ENCODE measurements around the gene ZG16.

The ZG16 gene

DNA sequence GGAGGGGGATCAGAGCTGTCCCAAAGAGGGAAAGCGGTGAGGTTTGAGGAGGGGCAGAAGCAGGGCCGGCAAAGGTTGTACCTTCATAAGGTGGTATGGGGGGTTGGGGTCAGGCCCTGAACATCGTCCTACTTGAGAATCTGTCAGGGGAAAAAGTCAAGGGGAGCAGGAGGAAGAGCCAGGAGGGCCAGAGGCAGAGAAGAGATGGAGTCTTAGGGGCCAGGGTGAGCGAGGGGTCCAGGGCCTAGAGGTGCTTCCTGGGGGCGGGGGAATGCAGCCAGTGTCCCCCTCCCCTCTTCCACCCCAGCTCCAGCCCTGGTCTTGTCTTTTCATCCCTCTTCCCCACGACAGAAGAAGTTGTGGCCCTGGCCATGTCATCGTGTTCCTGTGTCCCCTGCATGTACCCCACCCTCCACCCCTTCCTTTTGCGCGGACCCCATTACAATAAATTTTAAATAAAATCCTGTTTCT is 32.7 kb downstream of the ZG16 start:
- no peak for DNase-seq

DNA sequence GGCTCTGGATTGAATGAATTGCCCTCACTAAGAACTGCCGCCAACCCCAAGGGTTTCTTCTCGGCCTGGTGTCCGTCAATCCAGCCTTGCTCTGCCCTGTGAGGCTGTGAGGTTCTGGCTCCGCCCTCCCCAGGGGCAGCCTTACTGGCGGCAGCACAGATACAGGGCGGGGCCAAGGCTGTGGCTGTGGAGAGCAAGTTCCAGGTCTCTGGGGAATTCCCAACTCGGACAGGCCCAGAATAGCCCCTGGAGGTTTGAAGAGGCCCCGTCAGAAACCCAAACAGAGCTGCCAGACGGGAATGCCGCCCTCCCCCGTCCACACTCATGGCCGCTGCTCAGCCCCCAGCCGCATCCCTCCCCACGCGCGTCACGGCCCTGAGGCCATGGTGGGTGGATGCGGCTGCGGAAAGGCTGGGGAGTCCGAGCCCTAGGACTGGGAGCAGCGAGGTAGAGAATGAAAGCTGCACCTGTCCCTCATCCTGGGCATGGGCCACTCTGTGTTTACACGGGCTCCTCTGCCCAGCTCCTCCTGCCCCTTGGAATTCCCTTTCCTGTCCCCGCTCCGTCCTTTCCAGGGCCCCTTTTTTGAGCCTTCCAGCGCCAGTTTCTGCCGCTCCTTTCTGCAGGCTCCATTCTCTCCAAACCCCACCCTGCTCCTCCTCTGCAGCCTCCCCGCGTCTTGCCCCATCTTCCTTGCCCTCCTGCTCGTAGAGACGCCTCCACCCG is 33.3 kb downstream of the ZG16 start:
- peak; percentile 59 for DNase-seq

DNA sequence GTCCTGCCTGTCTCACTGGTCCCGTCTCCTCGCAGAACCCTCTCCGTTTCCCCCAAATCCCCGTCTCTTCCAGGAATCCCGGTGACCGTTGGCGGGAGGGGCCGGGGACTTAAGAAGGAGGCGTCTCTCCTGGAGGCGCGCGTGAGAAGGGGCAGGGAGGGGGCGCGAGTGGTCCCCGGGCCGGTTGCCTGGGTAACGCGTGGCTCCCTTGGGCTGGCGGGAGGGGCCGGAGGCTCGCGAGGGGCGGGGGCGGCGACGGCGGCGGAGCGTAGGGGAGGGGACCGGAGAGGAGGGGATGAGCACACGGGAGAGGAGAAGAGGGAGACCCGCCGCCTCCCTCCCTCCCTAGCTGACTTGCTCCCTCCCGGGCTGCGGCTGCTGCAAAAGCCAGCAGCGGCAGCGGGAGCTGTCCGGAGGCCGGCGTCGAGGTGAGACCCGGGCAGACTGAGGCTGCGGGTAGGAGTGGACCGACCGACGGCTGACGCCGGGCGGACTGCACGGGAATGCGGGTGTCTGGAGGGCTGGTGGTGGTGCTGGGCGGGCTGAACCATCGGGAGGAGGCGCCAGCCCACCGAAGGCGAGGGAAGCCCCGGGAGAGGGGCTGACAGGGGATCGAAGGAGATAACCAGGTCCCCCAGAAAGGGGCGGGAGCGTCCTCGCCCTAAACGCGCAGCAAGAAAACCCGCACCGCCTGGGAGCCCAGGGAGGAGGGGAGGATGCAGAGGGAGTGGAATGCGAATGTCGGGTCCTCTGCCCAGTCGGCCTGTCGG is 34.0 kb downstream of the ZG16 start, which contains the start of gene PRRT2:
Gene PRRT2, plus strand, starts transcription at position 298 of the 770 bp plus-strand sequence. CDS start 862 bp downstream, outside the sequence.
- peak; percentile 46 for DNase-seq

DNA sequence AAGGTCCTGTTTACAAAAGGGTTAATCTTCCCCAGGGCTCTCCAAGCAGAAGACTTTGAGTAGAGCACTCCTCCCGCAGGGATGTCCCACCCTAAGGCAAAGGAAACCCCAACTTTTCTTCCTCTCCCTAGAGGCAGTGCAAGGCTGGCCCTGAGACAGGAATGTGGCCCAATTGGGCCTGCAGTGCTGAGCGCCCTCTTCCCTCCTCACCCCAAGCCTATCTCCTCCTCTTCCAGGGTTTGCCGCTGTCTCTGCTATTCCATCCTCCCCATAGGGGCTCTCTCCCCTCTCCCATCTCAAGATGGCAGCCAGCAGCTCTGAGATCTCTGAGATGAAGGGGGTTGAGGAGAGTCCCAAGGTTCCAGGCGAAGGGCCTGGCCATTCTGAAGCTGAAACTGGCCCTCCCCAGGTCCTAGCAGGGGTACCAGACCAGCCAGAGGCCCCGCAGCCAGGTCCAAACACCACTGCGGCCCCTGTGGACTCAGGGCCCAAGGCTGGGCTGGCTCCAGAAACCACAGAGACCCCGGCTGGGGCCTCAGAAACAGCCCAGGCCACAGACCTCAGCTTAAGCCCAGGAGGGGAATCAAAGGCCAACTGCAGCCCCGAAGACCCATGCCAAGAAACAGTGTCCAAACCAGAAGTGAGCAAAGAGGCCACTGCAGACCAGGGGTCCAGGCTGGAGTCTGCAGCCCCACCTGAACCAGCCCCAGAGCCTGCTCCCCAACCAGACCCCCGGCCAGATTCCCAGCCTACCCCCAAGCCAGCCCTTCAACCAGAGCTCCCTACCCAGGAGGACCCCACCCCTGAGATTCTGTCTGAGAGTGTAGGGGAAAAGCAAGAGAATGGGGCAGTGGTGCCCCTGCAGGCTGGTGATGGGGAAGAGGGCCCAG is 34.9 kb downstream of the ZG16 start:
- DNase-seq = no peak

DNA sequence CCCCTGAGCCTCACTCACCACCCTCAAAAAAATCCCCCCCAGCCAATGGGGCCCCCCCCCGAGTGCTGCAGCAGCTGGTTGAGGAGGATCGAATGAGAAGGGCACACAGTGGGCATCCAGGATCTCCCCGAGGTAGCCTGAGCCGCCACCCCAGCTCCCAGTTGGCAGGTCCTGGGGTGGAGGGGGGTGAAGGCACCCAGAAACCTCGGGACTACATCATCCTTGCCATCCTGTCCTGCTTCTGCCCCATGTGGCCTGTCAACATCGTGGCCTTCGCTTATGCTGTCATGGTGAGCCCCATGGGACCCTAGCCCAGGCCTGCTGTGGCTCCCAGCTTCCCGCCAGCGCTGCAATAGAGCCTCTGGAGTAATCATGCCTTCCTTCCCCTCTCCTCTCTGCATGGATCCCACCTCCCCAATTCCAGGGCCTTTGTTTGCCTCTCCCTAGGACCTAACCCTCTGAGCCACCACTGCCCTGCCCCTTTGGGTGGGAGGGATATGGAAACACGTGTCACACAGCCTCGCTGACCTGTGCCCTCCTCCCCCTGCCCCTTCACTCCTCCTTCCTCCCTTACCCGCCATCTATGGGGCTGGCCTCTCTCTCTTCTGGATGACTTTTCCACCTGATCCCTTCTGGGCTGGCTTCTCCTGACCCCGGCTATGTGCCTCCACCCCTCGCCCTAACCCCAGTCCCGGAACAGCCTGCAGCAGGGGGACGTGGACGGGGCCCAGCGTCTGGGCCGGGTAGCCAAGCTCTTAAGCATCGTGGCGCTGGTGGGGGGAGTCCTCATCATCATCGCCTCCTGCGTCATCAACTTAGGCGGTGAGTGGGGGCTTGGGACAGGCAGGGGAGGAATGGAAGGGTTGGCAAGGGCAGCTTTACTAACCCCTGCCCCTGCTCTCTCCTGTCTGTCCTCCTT is 35.8 kb downstream of the ZG16 start:
- DNase-seq = no peak

DNA sequence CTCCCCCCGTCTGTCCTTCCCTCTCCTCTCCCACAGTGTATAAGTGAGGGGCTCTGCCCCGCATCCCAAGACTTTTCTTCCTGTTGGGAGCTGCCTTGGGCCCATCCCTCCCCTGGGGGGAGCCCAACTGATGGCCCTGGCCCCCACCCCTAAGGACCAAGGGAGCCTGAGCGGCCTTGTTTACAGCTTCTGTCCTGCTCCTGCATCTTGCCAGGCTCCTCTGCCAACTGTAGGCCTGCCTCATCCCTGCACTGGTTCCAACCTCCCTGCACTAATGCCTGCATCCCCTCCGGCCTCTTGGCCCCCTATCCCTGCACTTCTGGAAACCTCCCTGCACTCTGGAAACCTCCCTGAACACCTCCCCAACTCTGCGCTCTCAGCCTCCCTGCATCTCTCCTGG is 36.5 kb downstream of the ZG16 start:
- DNase-seq = no peak

DNA sequence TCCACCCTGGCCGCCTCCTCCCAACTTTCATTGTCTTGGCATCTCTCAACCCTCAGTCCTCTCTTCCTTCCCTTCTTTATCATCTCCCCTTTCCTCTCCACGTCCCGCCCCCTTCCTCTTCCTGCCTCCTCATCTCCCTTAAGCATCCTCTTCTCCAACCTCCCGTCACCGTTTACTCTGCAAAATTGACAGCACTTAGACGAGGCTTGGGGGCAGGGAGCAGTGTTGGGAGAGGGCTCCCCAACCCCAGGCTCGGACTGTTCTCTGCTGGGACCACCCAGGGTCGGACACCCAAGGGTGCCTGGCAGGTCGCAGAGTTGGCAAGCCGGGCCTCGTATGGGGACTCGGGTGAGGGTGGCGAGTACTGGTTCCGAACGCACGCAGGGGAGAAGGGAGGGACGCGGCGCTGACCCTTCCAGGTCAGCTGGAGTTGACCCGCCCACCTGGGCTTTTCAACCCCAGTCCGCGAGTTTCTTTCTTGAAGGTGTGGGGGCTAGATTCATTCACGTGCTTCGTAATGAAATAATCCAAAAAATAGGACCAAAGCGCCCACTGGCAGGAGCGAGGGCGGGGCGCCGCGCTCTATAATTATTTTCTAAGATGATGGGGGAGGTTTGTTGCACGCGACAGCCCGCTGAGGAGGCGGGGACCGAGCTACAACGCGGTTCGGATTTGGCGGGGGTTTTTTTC is 37.1 kb downstream of the ZG16 start:
- no peak for DNase-seq

DNA sequence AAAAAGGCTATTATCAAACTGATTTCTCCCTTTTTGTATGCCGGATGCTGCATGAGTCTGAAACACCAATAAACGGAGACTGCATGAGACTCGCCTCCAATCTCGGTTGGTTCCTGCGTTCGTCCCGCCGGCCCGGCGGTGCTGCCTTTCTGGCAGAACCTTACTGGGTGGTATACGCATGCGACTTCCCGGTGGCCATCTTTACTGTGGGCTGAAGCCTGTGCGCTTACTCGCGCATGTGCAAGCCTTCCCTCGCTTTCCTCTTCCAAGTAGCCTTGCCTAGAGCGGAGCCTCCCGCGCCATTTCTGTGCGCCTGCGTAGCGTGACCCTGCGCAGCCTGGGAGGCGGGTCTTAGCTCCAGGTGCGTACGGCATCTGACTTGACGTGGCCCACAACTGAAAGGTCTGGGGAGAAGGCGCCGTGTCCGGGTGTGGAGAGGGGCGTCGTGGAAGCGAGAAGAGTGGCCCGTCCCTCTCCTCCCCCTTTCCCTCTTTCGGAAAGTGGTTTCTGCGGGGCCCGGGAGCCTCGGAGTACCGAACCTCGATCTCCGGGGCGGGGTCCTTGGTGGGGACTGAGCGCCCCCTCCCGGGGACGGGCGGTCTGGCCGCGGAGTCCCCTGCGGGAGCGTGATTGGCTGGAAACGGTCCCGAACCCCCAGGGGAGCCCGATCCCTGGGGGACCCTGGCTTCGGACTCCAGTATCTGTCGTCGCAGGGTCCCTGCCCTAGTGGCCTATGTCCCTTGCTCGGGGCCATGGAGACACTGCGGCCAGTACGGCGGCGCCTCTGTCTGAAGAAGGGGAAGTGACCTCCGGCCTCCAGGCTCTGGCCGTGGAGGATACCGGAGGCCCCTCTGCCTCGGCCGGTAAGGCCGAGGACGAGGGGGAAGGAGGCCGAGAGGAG is 38.0 kb downstream of the ZG16 start, which contains the start of gene PAGR1:
Gene PAGR1, plus strand, starts transcription at position 360 of the 901 bp plus-strand sequence. Its CDS starts 374 bp downstream, at position 734.
- DNase-seq = peak; percentile 96

DNA sequence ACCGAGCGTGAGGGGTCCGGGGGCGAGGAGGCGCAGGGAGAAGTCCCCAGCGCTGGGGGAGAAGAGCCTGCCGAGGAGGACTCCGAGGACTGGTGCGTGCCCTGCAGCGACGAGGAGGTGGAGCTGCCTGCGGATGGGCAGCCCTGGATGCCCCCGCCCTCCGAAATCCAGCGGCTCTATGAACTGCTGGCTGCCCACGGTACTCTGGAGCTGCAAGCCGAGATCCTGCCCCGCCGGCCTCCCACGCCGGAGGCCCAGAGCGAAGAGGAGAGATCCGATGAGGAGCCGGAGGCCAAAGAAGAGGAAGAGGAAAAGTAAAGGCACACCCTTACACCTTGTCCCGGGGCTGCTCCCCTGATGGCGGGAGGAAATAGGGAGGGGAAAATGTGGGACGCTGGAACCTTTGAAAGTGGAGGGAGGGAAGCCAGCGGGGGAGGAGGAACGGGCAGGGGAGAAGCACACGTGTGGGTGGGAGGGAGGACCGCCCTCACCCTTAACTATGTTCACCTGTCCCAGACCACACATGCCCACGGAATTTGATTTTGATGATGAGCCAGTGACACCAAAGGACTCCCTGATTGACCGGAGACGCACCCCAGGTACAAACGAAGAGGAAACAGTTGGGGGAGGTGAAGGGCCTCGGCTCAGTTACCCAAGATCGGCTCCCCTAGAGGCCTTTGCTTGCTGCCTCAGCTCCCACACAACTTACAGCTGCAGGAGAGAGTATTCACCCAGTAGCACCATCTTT is 38.8 kb downstream of the ZG16 start:
- no peak for DNase-seq

DNA sequence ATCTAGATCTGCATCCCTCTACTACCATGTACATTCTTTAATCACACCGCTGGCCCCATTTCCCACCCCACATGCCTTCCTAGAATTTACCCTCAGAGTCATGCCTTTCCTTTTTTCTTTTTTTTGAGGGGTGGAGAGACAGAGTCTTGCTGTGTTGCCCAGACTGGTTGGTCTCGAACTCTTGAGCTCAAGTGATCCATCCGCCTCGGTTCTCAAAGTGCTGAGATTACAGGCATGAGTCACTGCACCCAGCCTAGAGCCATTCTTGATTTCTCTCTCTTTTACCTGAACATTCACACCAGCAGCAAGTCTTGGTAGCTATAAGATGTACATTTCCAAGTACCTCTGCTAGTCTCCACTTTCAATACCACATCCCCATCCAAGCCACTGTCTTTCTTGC is 40.0 kb downstream of the ZG16 start:
- DNase-seq = no peak

DNA sequence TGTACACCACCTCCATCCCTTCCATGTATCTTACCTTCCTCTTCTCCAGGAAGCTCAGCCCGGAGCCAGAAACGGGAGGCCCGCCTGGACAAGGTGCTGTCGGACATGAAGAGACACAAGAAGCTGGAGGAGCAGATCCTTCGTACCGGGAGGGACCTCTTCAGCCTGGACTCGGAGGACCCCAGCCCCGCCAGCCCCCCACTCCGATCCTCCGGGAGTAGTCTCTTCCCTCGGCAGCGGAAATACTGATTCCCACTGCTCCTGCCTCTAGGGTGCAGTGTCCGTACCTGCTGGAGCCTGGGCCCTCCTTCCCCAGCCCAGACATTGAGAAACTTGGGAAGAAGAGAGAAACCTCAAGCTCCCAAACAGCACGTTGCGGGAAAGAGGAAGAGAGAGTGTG is 41.5 kb downstream of the ZG16 start:
- no peak for DNase-seq

DNA sequence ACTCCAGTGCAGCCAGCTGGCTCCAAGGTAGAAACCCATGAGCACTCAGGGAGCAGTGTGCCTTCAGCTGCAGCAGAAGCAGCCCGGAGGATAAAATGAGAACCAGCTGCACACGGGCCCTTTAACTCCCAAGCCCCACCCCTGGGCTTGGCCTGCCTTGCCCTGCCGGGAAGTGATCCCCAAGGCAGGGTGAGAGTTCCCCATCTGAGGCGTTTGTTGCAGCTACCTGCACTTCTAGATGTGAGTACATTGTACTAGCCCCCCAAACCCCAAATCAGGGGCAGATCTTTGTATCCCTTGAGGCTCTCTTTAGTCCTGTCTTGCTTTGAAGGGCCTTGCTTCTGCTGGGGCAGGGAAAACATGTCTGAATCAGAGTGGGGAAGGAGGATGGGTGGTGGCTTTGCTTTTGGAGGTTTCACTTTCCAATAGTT is 42.2 kb downstream of the ZG16 start, which contains the start of gene MVP:
Gene MVP, plus strand, starts transcription at position 192 of the 431 bp plus-strand sequence. CDS start 10,088 bp downstream, outside the sequence.
- no peak for DNase-seq

DNA sequence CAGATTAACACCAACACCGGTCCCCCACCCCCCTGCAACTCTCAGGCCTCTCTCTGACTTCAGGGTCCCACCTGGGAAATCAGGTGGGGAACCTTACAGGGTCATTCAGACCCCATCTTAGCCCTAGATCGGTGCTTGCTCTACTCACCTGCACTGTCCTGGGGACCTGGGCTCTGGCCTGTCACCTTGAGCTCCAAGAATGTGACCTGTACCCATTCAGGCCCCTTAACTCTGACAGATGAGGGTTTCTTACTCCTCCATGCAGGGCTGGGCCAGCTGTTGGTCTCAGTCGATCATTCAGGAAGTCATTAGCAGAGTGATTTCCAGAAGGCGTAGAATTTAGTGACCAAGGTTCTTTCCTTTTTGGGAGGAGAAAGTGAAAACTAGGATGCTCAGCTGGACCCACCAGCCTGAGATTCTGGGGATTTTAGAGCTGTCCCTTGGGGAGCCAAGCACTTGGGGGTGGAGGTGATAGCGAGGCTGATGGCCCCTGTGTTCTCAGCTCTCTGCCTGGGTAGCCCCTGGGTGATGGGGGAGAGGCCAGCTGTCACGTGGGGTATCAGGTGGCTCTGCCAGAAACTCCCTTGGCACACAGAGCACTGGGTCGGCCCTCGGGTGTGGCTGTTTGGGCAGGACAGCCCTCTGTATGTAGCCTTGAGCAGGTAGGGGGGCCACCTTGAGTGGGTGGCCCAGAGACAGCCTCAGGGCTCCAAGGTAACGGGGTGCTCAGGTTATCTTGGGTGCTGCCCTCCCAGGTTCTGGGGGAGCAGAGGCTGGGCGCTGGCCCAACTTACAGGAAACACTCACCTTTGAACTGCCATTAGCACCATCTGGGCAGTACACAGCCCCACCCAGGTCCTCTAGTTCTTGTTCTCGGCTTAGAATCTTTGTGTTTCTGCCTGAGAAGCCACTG is 42.9 kb downstream of the ZG16 start:
- DNase-seq = no peak

DNA sequence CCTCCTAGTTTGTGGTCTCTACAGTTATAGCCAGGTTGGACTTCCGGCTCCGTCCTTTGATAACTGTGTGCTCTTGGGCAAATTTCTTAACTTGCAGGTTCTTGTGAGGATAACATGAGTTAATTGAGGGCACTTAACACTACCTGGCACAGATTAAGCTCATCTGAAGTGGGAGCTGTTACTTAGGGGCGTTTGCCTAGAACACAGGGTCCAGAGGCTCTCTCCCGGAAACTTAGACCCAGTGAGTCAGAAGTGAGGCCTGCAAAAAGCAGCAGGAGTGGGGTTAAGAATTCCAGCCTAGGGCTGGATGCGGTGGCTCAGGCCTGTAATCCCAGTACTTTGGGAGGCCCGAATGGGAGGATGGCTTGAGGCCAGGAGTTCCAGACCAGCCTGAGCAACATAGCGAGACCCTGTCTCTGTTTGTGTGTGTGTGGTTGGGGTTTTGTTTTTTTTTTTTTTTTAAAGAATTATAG is 43.6 kb downstream of the ZG16 start:
- DNase-seq = no peak

DNA sequence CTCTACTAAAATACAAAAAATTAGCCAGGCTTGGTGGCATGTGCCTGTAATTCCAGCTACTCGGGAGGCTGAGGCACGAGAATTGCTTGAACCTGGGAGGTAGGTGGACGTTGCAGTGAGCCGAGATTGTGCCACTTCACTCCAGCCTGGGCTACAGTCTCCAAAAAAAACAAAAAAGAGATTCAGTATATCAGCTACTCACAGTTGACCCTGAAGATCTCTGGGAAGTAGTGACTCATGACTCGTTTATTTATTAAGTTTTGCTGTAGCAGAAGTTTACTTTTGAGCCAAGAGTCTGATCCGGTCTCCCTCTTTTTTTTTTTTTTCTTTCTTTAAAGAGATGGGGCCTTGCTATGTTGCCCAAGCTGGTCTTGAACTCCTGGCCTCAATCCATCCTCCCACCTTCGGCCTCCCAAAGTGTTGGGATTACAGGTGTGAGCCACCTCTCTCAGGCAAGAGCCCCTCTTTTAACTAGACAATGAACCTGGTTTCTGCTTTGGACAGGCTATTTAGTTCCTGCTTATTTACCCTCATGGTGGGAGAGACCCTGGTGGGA is 46.6 kb downstream of the ZG16 start:
- no peak for DNase-seq

DNA sequence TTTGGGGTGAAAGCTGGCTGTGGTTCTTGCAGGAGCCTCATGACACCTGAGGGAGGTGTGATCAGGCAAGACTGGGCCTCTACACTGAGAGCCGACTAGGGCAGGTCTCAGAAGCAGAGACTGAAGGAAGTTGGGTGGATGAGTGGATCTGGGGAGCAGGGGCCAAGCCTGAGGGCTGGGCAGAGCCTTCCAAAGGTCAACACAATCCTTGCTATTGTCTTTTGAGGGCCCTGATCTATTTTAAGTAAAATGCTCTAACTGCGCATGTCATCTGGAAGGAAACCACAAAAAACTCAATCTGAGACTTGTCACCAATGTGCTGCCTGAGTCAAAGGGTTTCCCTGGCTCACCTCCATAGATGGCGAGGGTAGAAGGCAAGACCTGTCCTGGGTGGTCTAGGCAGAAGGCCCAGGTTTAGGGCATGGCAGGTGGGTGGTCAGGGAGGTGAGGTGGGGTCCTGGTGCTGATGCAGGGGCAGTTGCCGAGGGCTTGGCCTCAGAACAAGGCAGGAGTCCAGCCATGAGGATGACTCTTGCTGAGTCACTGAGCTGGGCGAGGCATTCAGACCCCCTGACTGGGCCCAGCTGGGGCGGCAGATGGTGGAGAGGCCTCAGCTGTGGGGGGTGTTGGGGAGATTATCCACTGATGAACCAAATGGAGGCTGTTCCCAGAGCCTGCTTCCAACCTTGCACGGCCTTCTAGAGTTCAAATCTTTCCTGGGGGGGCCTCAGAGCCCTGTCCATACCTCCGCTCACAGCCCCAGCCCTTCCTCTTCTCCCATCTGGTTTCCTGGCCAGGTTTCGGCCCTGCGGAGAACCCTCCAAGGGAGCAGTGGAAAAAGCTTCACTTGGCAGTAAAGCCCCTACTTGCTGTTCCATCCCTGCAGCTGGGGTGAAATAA is 47.3 kb downstream of the ZG16 start:
- no peak for DNase-seq
